ENCODE results near the gene SUPT3H. TPM values are rescaled to one million over a fixed set of nuclear protein-coding genes. Genes with fewer than 3 reads are reported as not detected.

The SUPT3H gene
- total RNA-seq, 3 donors from 2014 or later (not counting 1 experiment from before 2014, with no cell fraction given), result 7.3 to 10.9 (median 9.9) TPM

GRCh38 chr6:44833248-44833647 is 544.5 kb downstream of the SUPT3H start:
- ATAC-seq, result no peak
- Mint-ChIP-seq H3K36me3 (no peaks in the 10 kb centered on the region), H3K4me1 (peaks cover 19 to 20% of the 10 kb centered on the region in 2 donors), H3K4me3 (no peak overlapping the region), H3K9me3 (no peaks in the 10 kb centered on the region), H3K27ac (no peak overlapping the region), H3K27me3 (ENCODE audit: low read depth in 2 of 2) (no peaks in the 10 kb centered on the region)
- no peak for DNase-seq
- intact Hi-C loops (cut with micrococcal nuclease), result no loop called here
- H3K36me3 ChIP-seq (ENCODE audit: control insufficient read depth, insufficient read depth, low read length), result no peaks in the 10 kb centered on the region
- H3K4me1 ChIP-seq (ENCODE audit: control insufficient read depth, insufficient read depth, low read length), result peaks cover 6% of the 10 kb centered on the region
- H3K27ac ChIP-seq (ENCODE audit: low read length), result no peak overlapping the region
- TF ChIP-seq, protein P1, sequence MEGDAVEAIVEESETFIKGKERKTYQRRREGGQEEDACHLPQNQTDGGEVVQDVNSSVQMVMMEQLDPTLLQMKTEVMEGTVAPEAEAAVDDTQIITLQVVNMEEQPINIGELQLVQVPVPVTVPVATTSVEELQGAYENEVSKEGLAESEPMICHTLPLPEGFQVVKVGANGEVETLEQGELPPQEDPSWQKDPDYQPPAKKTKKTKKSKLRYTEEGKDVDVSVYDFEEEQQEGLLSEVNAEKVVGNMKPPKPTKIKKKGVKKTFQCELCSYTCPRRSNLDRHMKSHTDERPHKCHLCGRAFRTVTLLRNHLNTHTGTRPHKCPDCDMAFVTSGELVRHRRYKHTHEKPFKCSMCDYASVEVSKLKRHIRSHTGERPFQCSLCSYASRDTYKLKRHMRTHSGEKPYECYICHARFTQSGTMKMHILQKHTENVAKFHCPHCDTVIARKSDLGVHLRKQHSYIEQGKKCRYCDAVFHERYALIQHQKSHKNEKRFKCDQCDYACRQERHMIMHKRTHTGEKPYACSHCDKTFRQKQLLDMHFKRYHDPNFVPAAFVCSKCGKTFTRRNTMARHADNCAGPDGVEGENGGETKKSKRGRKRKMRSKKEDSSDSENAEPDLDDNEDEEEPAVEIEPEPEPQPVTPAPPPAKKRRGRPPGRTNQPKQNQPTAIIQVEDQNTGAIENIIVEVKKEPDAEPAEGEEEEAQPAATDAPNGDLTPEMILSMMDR (IDR thresholded peaks at IDR 0.05), result no peak
- no CpG with 5 or more reads among the region's 1 CpG for WGBS (ENCODE audit: insufficient coverage)
- H3K4me3 ChIP-seq (ENCODE audit: low read length), result no peak overlapping the region
- H3K27me3 ChIP-seq (ENCODE audit: control insufficient read depth, insufficient read depth, low read length), result no peaks in the 10 kb centered on the region
- H3K9me3 ChIP-seq (ENCODE audit: control insufficient read depth, insufficient read depth, low read length), result no peaks in the 10 kb centered on the region

DNA sequence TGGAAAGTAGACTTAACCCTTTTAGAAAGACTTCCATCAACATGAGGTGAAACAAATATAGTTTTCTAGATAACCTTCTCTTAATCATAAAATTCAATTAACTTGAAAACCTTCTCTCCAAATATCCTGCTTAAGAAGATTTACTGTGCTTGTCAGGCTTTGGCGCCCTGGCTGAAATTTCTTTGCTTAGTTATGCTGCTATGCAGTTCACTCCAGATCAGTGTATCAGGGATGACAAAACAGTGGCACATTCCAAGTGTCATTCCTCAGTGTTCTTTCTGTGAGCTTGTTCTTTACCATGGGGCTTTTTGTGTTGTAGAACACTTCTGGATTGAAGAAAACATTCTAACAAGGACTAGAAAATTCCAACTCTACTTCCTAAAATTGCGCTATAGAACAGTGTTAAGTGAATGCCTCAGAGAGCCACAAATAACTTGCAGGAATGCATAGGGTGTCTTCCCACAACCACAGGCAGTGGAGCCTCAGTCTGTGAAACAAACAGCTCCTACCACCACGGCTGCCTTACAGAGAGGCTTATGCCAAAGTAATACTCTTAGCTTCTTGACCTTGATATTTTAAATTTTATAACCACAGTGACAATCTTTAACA is 546.6 kb downstream of the SUPT3H start:
- no peaks in the 10 kb centered on the region for H3K36me3 Mint-ChIP-seq
- no peaks in the 10 kb centered on the region for H3K9me3 Mint-ChIP-seq
- DNase-seq (no peak), ATAC-seq (no peak)
- H3K27me3 Mint-ChIP-seq (ENCODE audit: low read depth in 2 of 2), result no peaks in the 10 kb centered on the region
- Histone ChIP-seq H3K36me3 (ENCODE audit: control insufficient read depth, insufficient read depth, low read length) (peaks cover 2% of the 10 kb centered on the region), H3K27me3 (ENCODE audit: control insufficient read depth, insufficient read depth, low read length) (no peaks in the 10 kb centered on the region), H3K27ac (ENCODE audit: low read length) (no peak overlapping the region), H3K9me3 (ENCODE audit: control insufficient read depth, insufficient read depth, low read length) (no peaks in the 10 kb centered on the region), H3K4me3 (ENCODE audit: low read length) (no peak overlapping the region), H3K4me1 (ENCODE audit: control insufficient read depth, insufficient read depth, low read length) (peaks cover 6% of the 10 kb centered on the region)
- no peak overlapping the region for H3K4me3 Mint-ChIP-seq
- H3K4me1 Mint-ChIP-seq, result peaks cover 19 to 20% of the 10 kb centered on the region in 2 donors
- TF ChIP-seq, protein P1 (IDR thresholded peaks at IDR 0.05), result no peak
- 93% methylated on average over 3 of the region's 3 CpGs for WGBS (ENCODE audit: insufficient coverage)
- peak overlapping the region in 1 of 2 donors; percentile 41 for H3K27ac Mint-ChIP-seq
- intact Hi-C loops (cut with micrococcal nuclease), result no loop called here

- Mint-ChIP-seq H3K27me3 (ENCODE audit: low read depth in 2 of 2) (no peaks in the 10 kb centered on the region), H3K9me3 (no peaks in the 10 kb centered on the region), H3K27ac (no peak overlapping the region), H3K4me1 (peaks cover 19 to 20% of the 10 kb centered on the region in 2 donors), H3K36me3 (no peaks in the 10 kb centered on the region), H3K4me3 (no peak overlapping the region)
- H3K27ac ChIP-seq (ENCODE audit: low read length), result no peak overlapping the region
- ATAC-seq (peak in 1 of 3 donors; percentile 55), DNase-seq (peak in 1 of 2 donors; percentile 7)
- peaks cover 4% of the 10 kb centered on the region for H3K36me3 ChIP-seq (ENCODE audit: control insufficient read depth, insufficient read depth, low read length)
- WGBS (ENCODE audit: insufficient coverage), result 29% methylated on average over 1 of the region's 2 CpGs
- peaks cover 6% of the 10 kb centered on the region for H3K4me1 ChIP-seq (ENCODE audit: control insufficient read depth, insufficient read depth, low read length)
- H3K4me3 ChIP-seq (ENCODE audit: low read length), result no peak overlapping the region
- no peaks in the 10 kb centered on the region for H3K27me3 ChIP-seq (ENCODE audit: control insufficient read depth, insufficient read depth, low read length)
- intact Hi-C loops (cut with micrococcal nuclease), result no loop called here
- TF ChIP-seq, protein P1 (IDR thresholded peaks at IDR 0.05), result no peak
- H3K9me3 ChIP-seq (ENCODE audit: control insufficient read depth, insufficient read depth, low read length), result no peaks in the 10 kb centered on the region
These were observed 547.9 kb downstream of the SUPT3H start for GRCh38 chr6:44829836-44830235.

- Histone ChIP-seq H3K9me3 (ENCODE audit: control insufficient read depth, insufficient read depth, low read length) (no peaks in the 10 kb centered on the region), H3K27me3 (ENCODE audit: control insufficient read depth, insufficient read depth, low read length) (no peaks in the 10 kb centered on the region), H3K27ac (ENCODE audit: low read length) (no peak overlapping the region), H3K4me3 (ENCODE audit: low read length) (no peak overlapping the region), H3K4me1 (ENCODE audit: control insufficient read depth, insufficient read depth, low read length) (peaks cover 6% of the 10 kb centered on the region), H3K36me3 (ENCODE audit: control insufficient read depth, insufficient read depth, low read length) (peaks cover 4% of the 10 kb centered on the region)
- Mint-ChIP-seq H3K27ac (peak overlapping the region in 1 of 2 donors; percentile 17), H3K4me1 (peaks cover 19 to 20% of the 10 kb centered on the region in 2 donors), H3K9me3 (no peaks in the 10 kb centered on the region), H3K27me3 (ENCODE audit: low read depth in 2 of 2) (no peaks in the 10 kb centered on the region), H3K36me3 (no peaks in the 10 kb centered on the region), H3K4me3 (peak overlapping the region; percentile 10)
- DNase-seq (no peak), ATAC-seq (no peak)
- intact Hi-C loops (cut with micrococcal nuclease), result no loop called here
- TF ChIP-seq, protein P1 (IDR thresholded peaks at IDR 0.05), result no peak
- 33% methylated on average over 1 of the region's 2 CpGs for WGBS (ENCODE audit: insufficient coverage)
These were observed 549.0 kb downstream of the SUPT3H start for GRCh38 chr6:44828780-44829179.
